ENCODE measurements around the gene KLF3. TPM values are rescaled to one million over a fixed set of nuclear protein-coding genes. Genes with fewer than 3 reads are reported as not detected.

The KLF3 gene
- total and polyA plus RNA-seq, 2 donors from 2014 or later = 9.3 to 87.7 TPM

- H3K9me3 ChIP-seq (ENCODE audit: control insufficient read depth in 2 of 3, insufficient read depth in 1 of 3, low read length in 3 of 3) = no peaks in the 10 kb centered on the region
- H3K9ac ChIP-seq (ENCODE audit: low read length in 3 of 3) = peak overlapping the region in 1 of 3 donors; percentile 55
- no peak for FAIRE-seq
- intact Hi-C loops (cut with DNase I) = loop anchor here (10.0 kb wide), 1 partner anchor 351 kb away; no protein-coding TSS in a partner anchor
- H3K4me3 ChIP-seq (ENCODE audit: low read length in 3 of 3) = peak overlapping the region in 2 of 3 donors; percentile 45 to 48
- peaks cover 0 to 2% (median 0%) of the 10 kb centered on the region in 3 donors for H3K36me3 ChIP-seq (ENCODE audit: control insufficient read depth in 2 of 3, insufficient read depth in 3 of 3, low read length in 3 of 3)
- DNase-seq = peak in 4 of 5 donors; percentile 87 to 95 (median 91)
- H3K4me1 ChIP-seq (ENCODE audit: control insufficient read depth in 2 of 3, insufficient read depth in 2 of 3, low read depth in 1 of 3, low read length in 3 of 3) = peaks cover 13 to 55% (median 45%) of the 10 kb centered on the region in 3 donors
- peak overlapping the region; percentile 75 to 77 for H3K27ac ChIP-seq (ENCODE audit: low read depth in 2 of 2, low read length in 2 of 2)
- peak; percentile 97 for TF ChIP-seq CTCF (IDR thresholded peaks at IDR 0.05; ENCODE audit: borderline replicate concordance, extremely low read depth, insufficient read depth)
- no peaks in the 10 kb centered on the region for H3K27me3 ChIP-seq (ENCODE audit: control insufficient read depth, insufficient read depth, low read length)
Measured at GRCh38 chr4:38675146-38676121, 11.4 kb downstream of the KLF3 start.

- DNase-seq (no peak), FAIRE-seq (no peak)
- no peaks in the 10 kb centered on the region for H3K9me3 ChIP-seq (ENCODE audit: control insufficient read depth in 2 of 3, insufficient read depth in 1 of 3, low read length in 3 of 3)
- H3K4me3 ChIP-seq (ENCODE audit: low read length in 3 of 3) = no peak overlapping the region
- TF ChIP-seq CTCF (IDR thresholded peaks at IDR 0.05; ENCODE audit: borderline replicate concordance, extremely low read depth, insufficient read depth) = no peak
- no peak overlapping the region for H3K9ac ChIP-seq (ENCODE audit: low read length in 3 of 3)
- no peaks in the 10 kb centered on the region for H3K27me3 ChIP-seq (ENCODE audit: control insufficient read depth, insufficient read depth, low read length)
- peaks cover 0 to 10% (median 8%) of the 10 kb centered on the region in 3 donors for H3K36me3 ChIP-seq (ENCODE audit: control insufficient read depth in 2 of 3, insufficient read depth in 3 of 3, low read length in 3 of 3)
- peaks cover 6 to 40% (median 30%) of the 10 kb centered on the region in 3 donors for H3K4me1 ChIP-seq (ENCODE audit: control insufficient read depth in 2 of 3, insufficient read depth in 2 of 3, low read depth in 1 of 3, low read length in 3 of 3)
- H3K27ac ChIP-seq (ENCODE audit: low read depth in 2 of 2, low read length in 2 of 2) = no peak overlapping the region
- intact Hi-C loops (cut with DNase I) = loop anchor here (10.0 kb wide), 1 partner anchor 352 kb away; no protein-coding TSS in a partner anchor
Measured at GRCh38 chr4:38676986-38677385, 13.0 kb downstream of the KLF3 start.

GRCh38 chr4:38677441-38677840 is 13.4 kb downstream of the KLF3 start:
- H3K4me3 ChIP-seq (ENCODE audit: low read length in 3 of 3) = no peak overlapping the region
- no peaks in the 10 kb centered on the region for H3K9me3 ChIP-seq (ENCODE audit: control insufficient read depth in 2 of 3, insufficient read depth in 1 of 3, low read length in 3 of 3)
- TF ChIP-seq CTCF (IDR thresholded peaks at IDR 0.05; ENCODE audit: borderline replicate concordance, extremely low read depth, insufficient read depth) = no peak
- intact Hi-C loops (cut with DNase I) = loop anchor here (10.0 kb wide), 1 partner anchor 353 kb away; no protein-coding TSS in a partner anchor
- FAIRE-seq (no peak), DNase-seq (peak in 1 of 5 donors; percentile 31)
- H3K27ac ChIP-seq (ENCODE audit: low read depth in 2 of 2, low read length in 2 of 2) = no peak overlapping the region
- H3K27me3 ChIP-seq (ENCODE audit: control insufficient read depth, insufficient read depth, low read length) = no peaks in the 10 kb centered on the region
- H3K4me1 ChIP-seq (ENCODE audit: control insufficient read depth in 2 of 3, insufficient read depth in 2 of 3, low read depth in 1 of 3, low read length in 3 of 3) = peaks cover 6 to 35% (median 26%) of the 10 kb centered on the region in 3 donors
- H3K36me3 ChIP-seq (ENCODE audit: control insufficient read depth in 2 of 3, insufficient read depth in 3 of 3, low read length in 3 of 3) = peaks cover 0 to 10% (median 8%) of the 10 kb centered on the region in 3 donors
- H3K9ac ChIP-seq (ENCODE audit: low read length in 3 of 3) = no peak overlapping the region

Measured in kidney (tissue), 14 donors.